ENCODE measurements around the gene ECE1. TPM values are rescaled to one million over a fixed set of nuclear protein-coding genes. Genes with fewer than 3 reads are reported as not detected.
"Not testable (repeated sequence)": the region's sequence is repeated elsewhere in the genome, so short reads cannot be mapped to it uniquely, and the experiment has no call there.

The ECE1 gene
- polyA plus RNA-seq, 2 donors: 12.4 to 14.2 TPM

- Histone ChIP-seq H3K36me3 (ENCODE audit: control insufficient read depth in 2 of 2, insufficient read depth in 2 of 2, low read length in 1 of 2) (no peaks in the 10 kb centered on the region), H3K4me3 (ENCODE audit: low read depth in 1 of 2, low read length in 2 of 2) (no peak overlapping the region), H3K9me3 (ENCODE audit: control insufficient read depth in 2 of 2, insufficient read depth in 1 of 2, low read depth in 1 of 2, low read length in 1 of 2) (no peaks in the 10 kb centered on the region), H3K27ac (ENCODE audit: low read depth in 2 of 2, low read length in 1 of 2) (no peak overlapping the region), H3K4me1 (ENCODE audit: control insufficient read depth in 2 of 2, insufficient read depth in 2 of 2, low read length in 1 of 2) (no peaks in the 10 kb centered on the region), H3K27me3 (ENCODE audit: control insufficient read depth in 1 of 2, insufficient read depth in 2 of 2, low read length in 2 of 2) (no peaks in the 10 kb centered on the region)
- WGBS, 2 donors: 86 to 87% methylated on average over 7 of the region's 7 CpGs
Observed at GRCh38 chr1:21182181-21182731, 108.0 kb downstream of the ECE1 start.

- not testable (repeated sequence) for H3K4me1 ChIP-seq (ENCODE audit: control insufficient read depth in 2 of 2, insufficient read depth in 2 of 2, low read length in 1 of 2); H3K27me3 ChIP-seq (ENCODE audit: control insufficient read depth in 1 of 2, insufficient read depth in 2 of 2, low read length in 2 of 2); H3K9me3 ChIP-seq (ENCODE audit: control insufficient read depth in 2 of 2, insufficient read depth in 1 of 2, low read depth in 1 of 2, low read length in 1 of 2); H3K27ac ChIP-seq (ENCODE audit: low read depth in 2 of 2, low read length in 1 of 2); H3K4me3 ChIP-seq (ENCODE audit: low read depth in 1 of 2, low read length in 2 of 2); H3K36me3 ChIP-seq (ENCODE audit: control insufficient read depth in 2 of 2, insufficient read depth in 2 of 2, low read length in 1 of 2)
- WGBS, 2 donors: 95% methylated on average over 16 of the region's 16 CpGs
Observed at GRCh38 chr1:21178271-21178670, 112.0 kb downstream of the ECE1 start.

GRCh38 chr1:21176586-21177555 is 113.4 kb downstream of the ECE1 start, which contains the start of gene EIF4G3:
TSS of gene EIF4G3 (minus strand) at chr1:21176897. CDS start at chr1:21002742, 174,155 bp downstream.
- Histone ChIP-seq H3K27me3 (ENCODE audit: control insufficient read depth in 1 of 2, insufficient read depth in 2 of 2, low read length in 2 of 2) (no peaks in the 10 kb centered on the region), H3K4me3 (ENCODE audit: low read depth in 1 of 2, low read length in 2 of 2) (peak within 1 kb of the TSS; percentile 90 to 92), H3K4me1 (ENCODE audit: control insufficient read depth in 2 of 2, insufficient read depth in 2 of 2, low read length in 1 of 2) (no peaks in the 10 kb centered on the region), H3K36me3 (ENCODE audit: control insufficient read depth in 2 of 2, insufficient read depth in 2 of 2, low read length in 1 of 2) (no peaks in the 10 kb centered on the region), H3K9me3 (ENCODE audit: control insufficient read depth in 2 of 2, insufficient read depth in 1 of 2, low read depth in 1 of 2, low read length in 1 of 2) (no peaks in the 10 kb centered on the region), H3K27ac (ENCODE audit: low read depth in 2 of 2, low read length in 1 of 2) (peak within 1 kb of the TSS; percentile 91 to 96)
- 2% methylated on average over 79 to 90 of the region's 90 CpGs for WGBS, 2 donors

- WGBS, 2 donors: 0% methylated on average over 33 to 69 of the region's 69 CpGs
- H3K4me3 ChIP-seq (ENCODE audit: low read depth in 1 of 2, low read length in 2 of 2): peak overlapping the region; percentile 90 to 92
- H3K9me3 ChIP-seq (ENCODE audit: control insufficient read depth in 2 of 2, insufficient read depth in 1 of 2, low read depth in 1 of 2, low read length in 1 of 2): no peaks in the 10 kb centered on the region
- H3K36me3 ChIP-seq (ENCODE audit: control insufficient read depth in 2 of 2, insufficient read depth in 2 of 2, low read length in 1 of 2): no peaks in the 10 kb centered on the region
- no peaks in the 10 kb centered on the region for H3K27me3 ChIP-seq (ENCODE audit: control insufficient read depth in 1 of 2, insufficient read depth in 2 of 2, low read length in 2 of 2)
- peak overlapping the region; percentile 91 to 96 for H3K27ac ChIP-seq (ENCODE audit: low read depth in 2 of 2, low read length in 1 of 2)
- H3K4me1 ChIP-seq (ENCODE audit: control insufficient read depth in 2 of 2, insufficient read depth in 2 of 2, low read length in 1 of 2): no peaks in the 10 kb centered on the region
Observed at GRCh38 chr1:21175670-21176581, 114.3 kb downstream of the ECE1 start.

GRCh38 chr1:21175324-21175669 is 115.0 kb downstream of the ECE1 start:
- Histone ChIP-seq H3K27me3 (ENCODE audit: control insufficient read depth in 1 of 2, insufficient read depth in 2 of 2, low read length in 2 of 2) (no peaks in the 10 kb centered on the region), H3K36me3 (ENCODE audit: control insufficient read depth in 2 of 2, insufficient read depth in 2 of 2, low read length in 1 of 2) (no peaks in the 10 kb centered on the region), H3K4me3 (ENCODE audit: low read depth in 1 of 2, low read length in 2 of 2) (peak overlapping the region; percentile 90 to 92), H3K27ac (ENCODE audit: low read depth in 2 of 2, low read length in 1 of 2) (peak overlapping the region; percentile 87 to 96), H3K9me3 (ENCODE audit: control insufficient read depth in 2 of 2, insufficient read depth in 1 of 2, low read depth in 1 of 2, low read length in 1 of 2) (no peaks in the 10 kb centered on the region), H3K4me1 (ENCODE audit: control insufficient read depth in 2 of 2, insufficient read depth in 2 of 2, low read length in 1 of 2) (no peaks in the 10 kb centered on the region)
- WGBS, 2 donors: 1% methylated on average over 6 of the region's 6 CpGs

- H3K9me3 ChIP-seq (ENCODE audit: control insufficient read depth in 2 of 2, insufficient read depth in 1 of 2, low read depth in 1 of 2, low read length in 1 of 2): no peaks in the 10 kb centered on the region
- WGBS, 2 donors: 10 to 15% methylated on average over 12 of the region's 12 CpGs
- H3K4me1 ChIP-seq (ENCODE audit: control insufficient read depth in 2 of 2, insufficient read depth in 2 of 2, low read length in 1 of 2): no peaks in the 10 kb centered on the region
- H3K27ac ChIP-seq (ENCODE audit: low read depth in 2 of 2, low read length in 1 of 2): peak overlapping the region in 1 of 2 donors; percentile 96
- H3K4me3 ChIP-seq (ENCODE audit: low read depth in 1 of 2, low read length in 2 of 2): peak overlapping the region in 1 of 2 donors; percentile 92
- no peaks in the 10 kb centered on the region for H3K27me3 ChIP-seq (ENCODE audit: control insufficient read depth in 1 of 2, insufficient read depth in 2 of 2, low read length in 2 of 2)
- H3K36me3 ChIP-seq (ENCODE audit: control insufficient read depth in 2 of 2, insufficient read depth in 2 of 2, low read length in 1 of 2): no peaks in the 10 kb centered on the region
Observed at GRCh38 chr1:21174654-21175323, 115.5 kb downstream of the ECE1 start.

- Histone ChIP-seq H3K4me3 (ENCODE audit: low read depth in 1 of 2, low read length in 2 of 2) (peak overlapping the region in 1 of 2 donors; percentile 92), H3K36me3 (ENCODE audit: control insufficient read depth in 2 of 2, insufficient read depth in 2 of 2, low read length in 1 of 2) (no peaks in the 10 kb centered on the region), H3K9me3 (ENCODE audit: control insufficient read depth in 2 of 2, insufficient read depth in 1 of 2, low read depth in 1 of 2, low read length in 1 of 2) (no peaks in the 10 kb centered on the region), H3K27me3 (ENCODE audit: control insufficient read depth in 1 of 2, insufficient read depth in 2 of 2, low read length in 2 of 2) (no peaks in the 10 kb centered on the region), H3K4me1 (ENCODE audit: control insufficient read depth in 2 of 2, insufficient read depth in 2 of 2, low read length in 1 of 2) (no peaks in the 10 kb centered on the region), H3K27ac (ENCODE audit: low read depth in 2 of 2, low read length in 1 of 2) (peak overlapping the region in 1 of 2 donors; percentile 96)
- WGBS, 2 donors: 46 to 48% methylated on average over 2 of the region's 2 CpGs
Observed at GRCh38 chr1:21174230-21174629, 116.0 kb downstream of the ECE1 start.

GRCh38 chr1:21173096-21173495 is 117.2 kb downstream of the ECE1 start:
- not testable (repeated sequence) for H3K4me1 ChIP-seq (ENCODE audit: control insufficient read depth in 2 of 2, insufficient read depth in 2 of 2, low read length in 1 of 2); H3K9me3 ChIP-seq (ENCODE audit: control insufficient read depth in 2 of 2, insufficient read depth in 1 of 2, low read depth in 1 of 2, low read length in 1 of 2)
- WGBS, 2 donors: 86 to 93% methylated on average over 12 of the region's 12 CpGs

GRCh38 chr1:21170837-21171236 is 119.4 kb downstream of the ECE1 start:
- H3K4me1 ChIP-seq (ENCODE audit: control insufficient read depth in 2 of 2, insufficient read depth in 2 of 2, low read length in 1 of 2); H3K4me3 ChIP-seq (ENCODE audit: low read depth in 1 of 2, low read length in 2 of 2); H3K27me3 ChIP-seq (ENCODE audit: control insufficient read depth in 1 of 2, insufficient read depth in 2 of 2, low read length in 2 of 2); H3K27ac ChIP-seq (ENCODE audit: low read depth in 2 of 2, low read length in 1 of 2); H3K36me3 ChIP-seq (ENCODE audit: control insufficient read depth in 2 of 2, insufficient read depth in 2 of 2, low read length in 1 of 2); H3K9me3 ChIP-seq (ENCODE audit: control insufficient read depth in 2 of 2, insufficient read depth in 1 of 2, low read depth in 1 of 2, low read length in 1 of 2): not testable (repeated sequence)
- 52 to 56% methylated on average over 4 of the region's 4 CpGs for WGBS, 2 donors

More at GRCh38 chr1:21173096-21173495, 117.2 kb downstream of the ECE1 start:
- H3K4me3 ChIP-seq (ENCODE audit: low read depth in 1 of 2, low read length in 2 of 2); H3K36me3 ChIP-seq (ENCODE audit: control insufficient read depth in 2 of 2, insufficient read depth in 2 of 2, low read length in 1 of 2); H3K27ac ChIP-seq (ENCODE audit: low read depth in 2 of 2, low read length in 1 of 2); H3K27me3 ChIP-seq (ENCODE audit: control insufficient read depth in 1 of 2, insufficient read depth in 2 of 2, low read length in 2 of 2): not testable (repeated sequence)

All from esophagus (tissue), 2 donors.